HG03469 (cell line): ENCODE data around the gene PXDN.
"Not testable (repeated sequence)": the region's sequence is repeated elsewhere in the genome, so short reads cannot be mapped to it uniquely, and the experiment has no call there.

Experiments
- ATAC-seq: cut with Tn5 transposase; IDR thresholded peaks from one replicate; pipeline ENCODE4 v1.9.1; 2021; ENCODE audit warnings: mild to moderate bottlenecking, moderate library complexity, moderate number of reproducible peaks; ENCODE audit not compliant: unreplicated experiment

Gene PXDN

GRCh38 chr2:1708476-1709334 lies 35.6 kb downstream of the PXDN start:
- no peak for ATAC-seq

DNA sequence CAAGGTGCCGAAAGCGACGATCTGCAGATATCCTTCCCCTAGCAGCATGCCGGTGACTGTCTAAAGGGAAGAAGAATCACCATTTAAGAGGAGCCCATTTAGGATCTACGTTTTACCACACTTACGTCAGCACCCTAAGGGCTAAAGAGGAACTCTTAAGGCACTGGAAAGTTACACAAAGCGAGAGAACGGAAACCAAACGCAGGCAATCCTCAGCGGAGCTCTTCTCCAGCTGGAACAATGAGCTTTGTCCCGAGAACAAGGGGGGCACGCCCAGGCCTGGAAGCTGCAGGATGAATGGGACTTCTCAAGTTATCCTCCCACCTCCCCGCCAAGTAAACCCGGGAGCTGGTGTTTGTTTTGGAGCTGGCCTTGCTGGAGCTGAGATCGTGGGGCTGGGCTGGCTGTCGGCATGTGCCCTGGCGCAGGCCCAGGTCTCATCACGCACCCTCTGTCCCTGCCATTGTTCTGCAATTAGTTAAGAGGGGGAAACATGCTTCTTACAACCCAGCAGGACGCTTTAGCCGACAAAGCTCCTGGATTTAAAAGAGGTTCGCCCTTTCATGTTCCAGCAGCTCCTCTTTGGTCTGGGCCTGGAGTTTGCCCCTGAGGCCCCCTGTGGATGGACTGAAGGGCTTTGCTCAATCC lies 36.4 kb downstream of the PXDN start:
- no peak for ATAC-seq

DNA sequence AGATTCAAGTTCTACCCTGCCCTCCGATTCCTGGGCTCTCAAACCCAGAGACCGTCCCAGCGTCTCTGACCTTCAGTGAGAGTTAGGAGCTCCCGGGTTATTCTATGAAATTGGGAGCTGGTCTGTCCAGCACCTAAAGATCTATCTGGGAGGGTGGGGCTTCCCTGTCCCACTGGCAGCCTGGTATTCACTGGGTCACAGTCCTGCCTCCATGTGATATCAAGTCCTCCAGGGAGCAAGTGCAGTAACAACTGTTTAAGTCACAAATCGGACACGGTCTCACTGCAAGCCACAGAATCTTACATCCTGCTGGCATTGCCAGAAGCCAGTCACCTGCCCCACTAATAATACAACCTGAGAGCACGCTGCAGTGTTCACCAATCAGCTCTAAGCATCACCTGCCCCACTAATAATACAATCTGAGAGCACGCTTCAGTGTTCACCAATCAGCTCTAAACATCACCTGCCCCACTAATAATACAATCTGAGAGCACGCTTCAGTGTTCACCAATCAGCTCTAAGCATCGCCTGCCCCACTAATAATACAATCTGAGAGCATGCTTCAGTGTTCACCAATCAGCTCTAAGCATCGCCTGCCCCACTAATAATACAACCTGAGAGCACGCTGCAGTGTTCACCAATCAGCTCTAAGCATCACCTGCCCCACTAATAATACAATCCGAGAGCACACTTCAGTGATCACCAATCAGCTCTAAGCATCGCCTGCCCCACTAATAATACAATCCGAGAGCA lies 38.0 kb downstream of the PXDN start:
- ATAC-seq = not testable (repeated sequence)

DNA sequence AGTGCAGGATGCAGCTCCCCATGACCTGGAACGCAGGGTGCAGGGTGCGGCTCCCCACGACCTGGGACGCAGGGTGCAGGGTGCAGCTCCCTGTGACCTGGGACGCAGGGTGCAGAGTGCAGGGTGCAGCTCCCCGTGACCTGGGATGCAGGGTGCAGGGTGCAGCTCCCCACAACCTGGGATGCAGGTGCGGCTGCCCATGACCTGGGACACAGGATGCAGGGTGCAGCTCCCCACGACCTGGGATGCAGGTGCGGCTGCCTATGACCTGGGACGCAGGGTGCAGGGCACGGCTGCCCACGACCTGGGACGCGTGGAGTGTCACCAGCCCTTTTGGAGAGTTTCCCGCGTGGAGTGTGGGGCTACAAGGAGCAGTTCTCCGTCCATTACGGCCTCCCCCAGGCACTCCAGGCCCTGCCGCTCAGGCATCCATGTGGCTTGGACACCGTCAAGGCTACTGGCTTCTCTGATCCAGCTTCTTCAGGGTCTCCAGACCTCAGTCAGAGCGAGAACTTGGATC lies 38.7 kb downstream of the PXDN start:
- ATAC-seq = no peak

DNA sequence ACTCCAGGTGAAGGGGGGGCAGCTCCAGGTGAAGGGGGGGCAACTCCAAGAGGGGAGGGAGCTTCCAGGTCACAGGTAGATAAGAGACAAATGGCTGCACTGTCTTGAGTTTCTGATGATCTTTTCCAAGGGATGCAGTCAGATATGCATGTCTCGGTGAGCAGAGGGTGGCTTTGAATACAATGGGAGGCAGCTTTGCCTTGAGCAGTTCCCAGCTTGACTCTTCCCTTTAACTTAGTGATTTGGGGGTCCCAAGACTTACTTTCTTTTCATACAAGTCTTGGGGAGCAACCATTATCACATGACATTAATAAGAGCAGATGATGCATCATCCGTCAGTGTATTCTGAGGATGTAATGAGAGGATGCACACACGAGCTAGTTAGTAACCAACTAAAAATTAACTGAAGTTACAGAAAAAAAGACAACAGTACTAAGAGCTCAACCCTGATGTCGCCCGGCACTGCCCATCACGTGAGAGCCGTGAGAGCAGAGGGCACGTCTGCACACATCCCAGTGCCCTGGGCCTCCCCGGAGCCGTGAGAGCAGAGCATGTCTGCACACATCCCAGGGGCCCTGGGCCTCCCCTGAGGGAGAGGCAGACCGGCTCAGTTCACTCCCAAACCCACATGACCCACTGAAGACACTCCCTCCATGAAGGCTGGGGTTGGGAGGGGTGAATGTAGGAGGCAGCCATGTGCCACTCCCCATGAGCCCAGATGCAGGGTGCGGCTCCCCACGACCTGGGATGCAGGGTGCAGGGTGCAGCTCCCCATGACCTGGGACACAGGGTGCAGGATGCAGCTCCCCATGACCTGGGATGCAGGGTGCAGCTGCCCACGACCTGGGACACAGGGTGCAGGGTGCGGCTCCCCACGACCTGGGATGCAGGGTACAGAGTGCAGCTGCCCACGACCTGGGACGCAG lies 39.4 kb downstream of the PXDN start:
- no peak for ATAC-seq

DNA sequence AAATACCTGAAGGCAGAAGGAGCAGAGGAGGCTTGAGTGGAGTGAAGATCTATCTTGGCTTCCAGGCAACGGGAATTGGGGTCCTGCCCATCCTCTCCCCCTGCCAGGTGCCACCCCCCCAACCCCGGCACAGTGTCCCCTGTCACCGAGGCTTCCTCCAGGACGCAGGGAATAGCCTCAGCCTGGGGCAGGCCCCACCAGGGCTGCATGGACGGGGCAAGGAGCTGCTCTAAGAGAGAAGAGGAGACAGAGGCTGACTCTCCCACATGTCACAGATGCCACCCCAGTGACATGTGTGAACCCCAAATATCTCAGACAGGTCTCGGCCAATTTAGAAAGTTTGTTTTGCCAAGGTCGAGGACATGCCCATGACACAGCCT lies 42.1 kb downstream of the PXDN start:
- ATAC-seq = no peak

GRCh38 chr2:1701556-1702185 lies 42.6 kb downstream of the PXDN start:
- ATAC-seq = no peak

DNA sequence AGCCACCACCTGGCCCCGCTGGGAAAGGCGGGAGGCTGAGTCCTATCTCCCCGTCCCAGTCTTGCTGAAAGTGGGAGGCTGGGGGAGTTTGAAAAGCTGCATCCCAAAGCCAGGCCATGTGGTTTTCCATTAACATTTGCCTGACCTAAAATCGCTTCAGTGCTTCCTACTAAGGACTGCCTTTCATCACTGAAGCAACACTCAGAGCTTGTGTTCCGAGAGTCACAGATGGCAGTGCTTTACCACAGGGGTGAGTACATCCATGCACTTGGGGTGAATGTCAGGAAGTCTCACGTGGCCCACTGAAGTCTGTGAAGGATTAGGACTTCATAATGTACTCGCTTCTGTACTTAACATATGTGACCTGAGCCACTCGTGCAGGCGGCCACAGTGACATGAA lies 43.3 kb downstream of the PXDN start:
- no peak for ATAC-seq

GRCh38 chr2:1700427-1700826 lies 43.9 kb downstream of the PXDN start:
- not testable (repeated sequence) for ATAC-seq

DNA sequence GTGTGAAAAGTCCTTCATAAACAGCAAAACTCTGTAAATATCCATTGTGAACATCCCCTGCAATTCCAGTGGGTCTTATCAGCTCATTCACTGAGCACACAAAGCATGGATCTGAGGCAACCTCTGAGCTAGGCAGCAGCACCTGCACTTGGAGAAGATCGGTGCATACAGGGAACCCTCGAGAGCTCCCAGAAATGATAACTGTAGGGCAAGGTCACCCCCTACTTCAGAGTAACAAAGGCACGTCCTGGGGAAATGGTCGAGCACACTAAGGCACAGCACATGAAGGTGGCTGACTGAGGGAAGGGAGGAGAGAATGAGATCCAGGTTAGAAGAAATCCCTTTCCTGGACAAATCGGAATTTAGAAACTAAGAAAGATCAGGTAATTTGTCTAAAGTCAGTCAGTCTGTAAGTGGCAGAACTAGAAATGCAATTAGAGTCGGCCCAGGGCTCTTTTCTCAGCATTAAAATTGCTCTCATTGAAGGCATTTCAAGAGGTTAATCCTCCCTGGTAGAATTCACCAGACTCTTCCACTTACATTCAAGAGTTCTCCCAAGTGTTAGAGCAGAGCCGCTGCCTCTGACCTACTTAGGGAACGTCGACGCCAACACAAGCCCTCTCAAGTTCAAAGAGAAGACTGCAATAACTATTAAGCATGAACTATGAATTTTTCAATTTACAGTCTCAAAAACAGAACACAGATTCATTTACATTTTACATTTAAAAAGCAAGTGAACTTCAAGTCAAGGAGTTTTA lies 45.9 kb downstream of the PXDN start:
- ATAC-seq = no peak

GRCh38 chr2:1697601-1698000 lies 46.7 kb downstream of the PXDN start:
- ATAC-seq = no peak

GRCh38 chr2:1696472-1696871 lies 47.8 kb downstream of the PXDN start:
- no peak for ATAC-seq

GRCh38 chr2:1694371-1695271 lies 49.7 kb downstream of the PXDN start:
- no peak for ATAC-seq

- ATAC-seq = no peak
Measured at GRCh38 chr2:1693723-1694122, 50.6 kb downstream of the PXDN start.

GRCh38 chr2:1692342-1692741 lies 52.0 kb downstream of the PXDN start:
- ATAC-seq = no peak

GRCh38 chr2:1691366-1691765 lies 52.9 kb downstream of the PXDN start:
- no peak for ATAC-seq

GRCh38 chr2:1690056-1690775 lies 54.1 kb downstream of the PXDN start:
- ATAC-seq = no peak

GRCh38 chr2:1688859-1689258 lies 55.5 kb downstream of the PXDN start:
- ATAC-seq = no peak
